GM19467 (cell line): ENCODE measurements around the gene HCFC2.

ENCODE experiments used
- ATAC-seq: cut with Tn5 transposase; IDR thresholded peaks from one replicate; pipeline ENCODE4 v1.9.1; 2021; ENCODE audit warnings: mild to moderate bottlenecking, moderate library complexity; ENCODE audit not compliant: unreplicated experiment

The HCFC2 gene

DNA sequence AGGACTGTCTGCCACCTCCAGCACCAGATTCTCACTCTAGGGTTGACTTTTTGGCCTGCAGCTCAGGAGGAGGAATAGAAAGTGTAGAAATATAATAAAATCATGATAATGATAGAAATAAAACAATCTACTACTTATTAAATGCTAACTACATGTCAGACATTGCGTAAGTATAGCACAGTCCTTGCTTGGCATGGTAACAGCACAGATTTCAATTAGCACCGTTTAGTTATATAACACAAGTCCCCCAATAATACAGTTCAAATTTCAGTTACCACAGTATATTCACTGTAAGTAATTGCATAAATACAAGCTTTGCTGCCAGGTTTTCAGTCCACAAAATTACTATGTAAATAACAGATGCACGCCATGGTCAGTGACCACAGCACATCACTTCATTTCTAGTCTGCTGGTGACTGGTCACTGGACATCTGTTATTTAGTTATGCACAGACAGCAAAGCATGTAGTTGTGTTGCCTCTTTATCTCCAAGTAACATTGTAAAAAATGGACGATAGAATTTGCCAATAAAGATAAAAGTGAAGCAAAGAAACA, 7.8 kb upstream of the HCFC2 start:
- ATAC-seq: no peak

DNA sequence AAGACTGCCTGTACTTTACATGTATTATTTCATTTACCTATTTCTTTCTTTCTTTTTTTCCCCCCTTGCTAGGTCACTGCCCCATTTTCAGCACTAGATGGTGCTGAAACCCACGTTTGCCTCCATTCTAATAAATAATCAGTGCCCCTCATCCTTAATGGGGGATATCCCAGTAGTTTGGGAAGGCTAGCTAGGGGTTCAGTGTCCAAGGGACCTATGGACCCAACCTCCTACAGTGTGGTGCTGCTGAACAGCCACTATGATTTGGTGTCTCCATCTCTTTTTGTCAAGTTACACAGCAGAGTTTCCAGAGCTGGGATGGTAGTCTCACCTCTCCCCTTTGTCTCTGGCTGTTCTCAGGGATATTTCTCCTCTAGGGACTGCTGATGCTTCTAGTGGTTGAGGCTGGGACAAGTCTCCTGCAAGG, 6.5 kb upstream of the HCFC2 start:
- ATAC-seq: no peak

DNA sequence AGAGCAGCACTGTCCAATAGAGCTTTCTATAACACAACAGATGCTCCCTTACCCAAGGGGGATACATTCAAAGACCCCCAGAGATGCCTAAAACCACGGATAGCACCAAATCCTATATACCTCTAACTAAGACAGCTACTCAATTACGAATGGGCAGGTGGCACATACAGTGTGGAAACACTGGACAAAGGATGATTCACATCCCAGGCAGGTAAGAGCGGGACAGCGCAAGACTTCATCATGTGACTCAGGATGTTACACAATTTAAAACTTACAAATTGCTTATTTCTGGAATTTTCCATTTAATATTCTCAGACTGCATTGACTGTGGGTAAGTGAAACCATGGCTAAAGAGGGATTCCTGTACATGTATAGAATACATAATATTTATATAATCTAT, 5.5 kb upstream of the HCFC2 start:
- no peak for ATAC-seq

DNA sequence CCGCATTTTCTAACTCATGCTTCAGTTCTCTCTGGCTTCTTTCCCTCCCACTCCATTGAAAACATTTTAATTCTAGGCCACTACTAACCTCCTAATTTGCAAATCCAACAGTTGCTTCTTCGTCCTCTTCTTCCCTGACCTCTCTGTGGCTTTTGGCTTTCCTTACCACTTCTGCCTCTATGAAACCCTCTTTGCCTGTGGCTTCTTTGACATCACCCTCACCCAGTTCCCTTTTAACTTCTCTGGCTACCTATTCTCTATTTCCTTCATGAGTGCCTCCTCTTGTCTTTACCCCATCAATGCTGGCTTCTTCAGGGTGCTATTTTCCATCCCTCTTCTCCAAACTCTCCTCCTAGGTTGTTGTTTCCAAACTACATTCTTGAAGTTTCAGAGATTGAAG, 4.4 kb upstream of the HCFC2 start:
- no peak for ATAC-seq

DNA sequence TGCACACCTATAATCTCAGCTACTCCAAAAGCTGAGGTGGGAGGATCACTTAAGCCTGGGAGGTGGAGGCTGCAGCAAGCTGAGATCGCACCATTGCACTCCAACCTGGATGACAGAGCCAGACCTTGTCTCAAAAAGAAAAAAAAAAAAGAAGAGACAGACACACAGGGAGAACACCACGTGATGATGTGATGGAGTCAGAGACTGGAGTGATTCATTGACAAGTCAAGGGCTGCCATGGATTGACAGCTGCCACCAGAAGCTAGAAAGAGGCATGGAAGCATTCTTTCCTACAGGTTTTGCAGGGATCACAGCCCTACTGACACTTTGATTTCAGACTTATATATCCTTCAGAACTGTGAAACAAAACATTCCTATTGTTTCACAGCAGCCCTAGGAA, 3.5 kb upstream of the HCFC2 start:
- ATAC-seq: no peak

DNA sequence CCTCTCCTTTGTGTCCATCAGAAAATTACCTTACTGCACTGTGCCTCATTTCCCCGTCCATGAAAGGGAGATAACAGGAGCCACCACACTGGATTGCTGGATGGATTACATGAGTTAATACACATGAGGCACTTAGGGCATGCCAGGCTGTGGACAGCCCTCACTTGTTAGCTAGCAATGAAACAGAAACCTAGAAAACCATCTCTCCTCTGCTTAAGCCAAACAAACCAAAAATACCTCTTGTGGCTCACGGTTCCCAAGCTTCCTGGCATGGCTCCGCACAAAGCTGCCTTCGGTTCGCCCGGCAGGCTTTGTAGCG, 660 bp upstream of the HCFC2 start:
- peak; percentile 9 for ATAC-seq

DNA sequence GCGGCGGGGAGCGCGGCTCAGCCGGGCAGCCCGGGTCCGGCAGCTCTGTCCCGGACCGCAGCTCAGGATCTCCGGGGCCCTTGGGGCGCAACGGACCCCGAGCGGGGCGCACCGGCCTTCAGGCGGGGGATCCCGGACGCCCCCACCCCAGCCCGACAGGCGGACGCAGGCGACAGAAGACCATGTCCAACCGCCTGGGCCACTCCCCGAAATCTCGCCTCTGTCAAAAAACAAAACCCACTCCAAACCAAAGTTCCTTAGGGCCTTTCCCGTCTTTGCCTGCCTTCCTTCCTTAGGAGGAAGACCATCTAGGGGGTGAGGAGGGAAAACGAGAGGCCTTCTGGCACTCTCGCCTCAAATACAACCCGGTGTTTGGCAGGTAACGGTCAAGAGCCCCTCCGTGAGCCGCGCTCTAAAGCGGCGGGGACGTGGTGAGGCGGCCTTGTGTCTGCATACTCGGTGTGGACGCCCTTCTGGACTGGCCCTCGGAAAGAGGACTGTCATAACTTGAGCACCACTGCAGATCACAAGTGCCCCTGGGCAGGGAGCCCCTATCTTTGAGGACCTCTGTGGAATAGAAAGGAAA, 604 bp downstream of the HCFC2 start:
- ATAC-seq: peak; percentile 4

DNA sequence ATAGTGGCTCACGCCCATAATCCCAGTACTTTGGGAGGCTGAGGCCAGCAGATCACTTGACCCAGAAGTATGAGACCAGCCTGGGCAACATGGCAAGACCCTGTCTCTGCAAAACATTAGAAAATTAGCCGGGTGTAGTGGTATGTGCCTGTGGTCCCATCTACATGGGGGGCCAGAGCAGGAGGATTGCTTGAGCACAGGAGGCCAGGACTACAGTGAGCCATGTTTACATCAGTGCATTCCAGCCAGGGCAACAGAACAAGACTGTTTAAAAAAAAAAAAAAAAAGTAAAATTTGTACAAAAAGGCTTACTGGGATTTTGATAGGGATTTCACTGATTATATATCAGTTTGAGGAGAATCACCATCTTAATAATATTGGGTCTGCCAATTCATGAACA, 7.8 kb downstream of the HCFC2 start:
- no peak for ATAC-seq

DNA sequence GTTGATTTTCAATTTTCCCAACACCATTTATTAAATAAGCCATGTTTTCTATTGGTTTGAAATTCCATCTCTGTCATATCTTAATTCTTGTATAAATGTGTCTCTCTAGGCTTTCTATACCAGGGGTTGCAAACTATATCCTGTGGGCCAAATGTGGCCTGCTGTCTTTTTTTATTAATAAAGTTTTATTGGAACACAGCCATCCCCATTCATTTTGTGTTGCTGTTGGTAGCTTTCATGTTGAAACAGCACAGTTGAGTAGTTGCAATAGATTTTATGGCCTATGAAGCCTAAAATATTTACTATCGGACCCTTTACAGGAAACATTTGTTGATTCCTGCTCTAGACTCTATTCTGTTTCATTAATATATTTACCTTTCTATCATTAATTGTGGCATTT, 9.4 kb downstream of the HCFC2 start:
- no peak for ATAC-seq

DNA sequence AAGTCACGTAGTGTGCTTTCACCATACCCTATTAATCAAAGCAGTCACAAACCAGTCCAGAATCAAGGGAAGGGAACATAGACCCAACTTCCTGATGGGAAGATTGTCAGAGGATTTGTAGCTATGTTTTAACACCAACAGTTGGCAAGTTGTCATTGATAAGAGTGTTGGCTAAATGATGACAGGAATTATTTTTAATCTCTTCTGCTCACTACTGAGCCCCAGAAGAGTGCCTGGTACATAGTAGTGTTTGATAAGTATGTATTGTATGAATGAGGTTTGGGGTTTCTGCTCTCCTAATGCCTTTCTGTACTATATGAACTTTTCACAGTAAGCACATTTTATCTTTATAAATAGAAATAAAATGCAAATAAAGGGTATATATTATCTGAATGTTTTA, 14.7 kb downstream of the HCFC2 start:
- no peak for ATAC-seq

DNA sequence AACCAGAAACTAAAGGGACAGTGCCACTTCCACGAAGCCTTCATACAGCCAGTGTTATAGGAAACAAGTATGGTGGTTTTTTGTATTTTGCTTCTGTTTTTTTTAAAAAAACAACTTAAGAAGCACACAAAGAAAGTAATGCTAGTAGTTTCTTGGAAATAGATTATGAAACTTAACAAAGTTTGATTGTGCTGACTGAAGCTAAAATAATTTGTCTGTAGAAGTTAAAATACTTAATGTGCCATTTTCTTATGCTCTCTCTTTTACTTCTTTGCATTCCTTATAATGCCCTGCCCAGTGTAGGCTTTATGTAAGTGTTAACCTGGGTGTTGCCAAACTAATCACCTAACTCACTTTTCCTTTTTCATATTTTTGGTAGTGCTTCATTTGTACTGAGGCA, 16.4 kb downstream of the HCFC2 start:
- ATAC-seq: no peak

DNA sequence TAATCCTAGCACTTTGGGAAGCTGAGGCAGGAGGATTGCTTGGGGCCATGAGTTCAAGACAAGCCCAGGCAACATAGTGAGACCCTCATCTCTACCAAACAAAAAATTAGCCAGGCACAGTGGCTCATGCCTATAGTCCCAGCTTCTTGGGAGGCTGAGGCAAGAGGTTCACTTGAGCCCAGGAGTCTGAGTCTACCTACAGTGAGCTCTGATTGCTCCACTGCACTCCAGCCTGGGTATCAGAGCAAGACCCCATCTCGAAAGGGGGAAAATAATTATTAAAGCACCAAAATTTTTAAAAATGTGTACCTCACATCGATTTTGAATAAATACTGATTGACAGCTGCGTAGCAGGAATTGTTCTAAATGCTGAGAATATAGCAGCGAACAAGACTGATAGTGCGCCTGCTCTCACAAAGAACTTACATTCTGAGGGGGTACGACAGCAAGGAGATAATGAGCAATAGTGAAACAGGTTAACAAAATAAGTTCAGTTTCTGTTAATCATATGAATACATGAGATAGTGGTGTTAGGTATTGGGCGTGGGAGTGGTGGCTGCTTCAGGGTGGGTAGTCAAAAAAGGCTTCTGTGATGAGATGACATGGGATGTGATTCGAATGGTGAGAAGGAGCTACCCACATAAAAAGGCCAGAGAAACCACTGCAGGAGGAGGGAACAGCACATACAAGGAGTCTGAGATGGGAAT, 19.6 kb downstream of the HCFC2 start:
- no peak for ATAC-seq

DNA sequence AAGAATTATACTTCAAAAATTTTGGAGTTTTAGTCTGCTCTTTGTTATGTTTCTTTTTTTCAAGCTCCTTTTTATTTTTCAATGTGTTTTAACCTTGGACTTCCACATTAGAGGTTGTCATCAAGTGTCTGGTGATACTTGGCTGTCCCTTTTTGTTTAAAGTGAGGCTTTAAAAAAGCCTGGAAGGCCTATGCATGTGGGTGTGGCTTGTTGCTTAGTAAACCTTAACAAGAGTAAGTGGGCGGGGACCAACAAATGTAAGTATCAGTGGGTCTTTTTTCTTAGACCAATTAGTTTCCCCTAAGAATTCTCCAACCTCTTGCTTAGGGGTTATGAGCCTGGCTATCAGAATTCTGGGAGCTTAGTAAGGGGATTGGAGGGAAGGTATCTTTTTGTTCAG, 26.4 kb downstream of the HCFC2 start:
- ATAC-seq: no peak

DNA sequence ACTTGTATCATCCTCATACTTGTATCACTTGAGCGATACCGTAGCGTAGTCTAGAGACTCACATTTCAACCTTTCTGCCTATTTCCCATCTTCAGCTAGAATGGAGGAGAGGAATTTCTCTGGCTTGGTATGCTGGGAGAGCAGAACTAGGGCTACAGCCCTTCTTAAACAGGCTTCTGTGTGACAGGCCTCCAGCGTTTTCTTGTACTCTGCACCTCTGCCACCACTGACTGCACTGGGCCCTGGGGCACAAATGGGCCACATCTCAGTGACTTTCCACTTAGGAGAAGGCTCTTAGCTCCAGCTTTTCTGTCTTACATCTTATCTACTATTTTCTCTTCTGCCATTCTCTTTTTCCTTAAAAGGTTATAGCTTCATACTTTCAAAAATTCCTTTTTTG, 26.8 kb downstream of the HCFC2 start:
- ATAC-seq: no peak

DNA sequence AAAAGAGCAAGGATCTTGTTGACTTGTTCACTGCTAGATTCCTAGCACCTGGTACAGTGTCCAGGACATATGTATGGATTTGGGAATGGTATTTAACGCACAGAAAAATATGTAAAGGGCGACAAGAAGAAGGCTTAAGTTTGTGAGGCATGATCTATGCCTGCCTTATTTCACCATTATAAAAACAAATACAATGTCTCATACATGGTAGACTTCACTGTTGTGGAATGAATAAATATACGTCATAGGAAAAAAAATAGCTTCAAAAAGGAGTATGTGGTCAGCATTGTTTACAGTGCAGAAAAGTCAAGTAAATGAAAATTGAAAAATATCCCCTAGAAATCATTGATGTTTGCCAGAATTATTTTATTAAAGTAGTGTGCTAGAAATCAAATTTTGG, 30.0 kb downstream of the HCFC2 start:
- ATAC-seq: no peak

DNA sequence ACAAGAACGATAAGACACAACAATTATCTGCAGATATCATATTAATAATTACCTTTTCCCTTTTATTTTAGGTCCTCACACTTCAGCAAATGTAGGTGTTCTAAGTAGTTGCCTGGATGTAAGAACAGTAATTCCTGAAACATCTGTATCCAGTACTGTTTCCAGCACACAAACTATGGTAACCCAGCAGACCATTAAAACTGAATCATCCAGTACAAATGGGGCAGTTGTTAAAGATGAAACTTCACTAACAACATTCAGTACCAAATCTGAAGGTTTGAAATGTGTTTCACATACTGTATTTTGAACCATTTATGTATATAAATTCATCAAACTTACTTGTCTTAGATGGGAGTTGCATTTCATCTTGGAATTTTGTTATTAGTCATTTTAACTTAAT, 31.0 kb downstream of the HCFC2 start:
- ATAC-seq: no peak

DNA sequence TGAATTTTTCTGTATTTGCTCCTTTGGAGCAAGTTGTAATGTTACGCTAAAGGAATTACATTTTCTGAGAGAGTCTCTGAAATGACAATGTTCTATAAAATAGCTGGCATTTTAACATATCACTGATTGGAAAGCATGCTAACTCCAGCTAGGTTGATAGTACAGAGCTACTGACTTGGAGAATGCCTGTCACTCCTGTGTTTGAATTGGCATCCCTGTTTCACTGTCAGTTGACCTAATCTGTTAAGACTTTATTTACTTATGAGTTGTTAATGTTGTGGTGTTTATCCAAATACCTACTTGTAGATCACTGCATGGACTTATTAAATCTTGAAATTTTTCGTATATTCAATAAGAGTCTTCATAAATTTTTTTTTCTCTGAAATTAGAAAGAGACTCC, 33.6 kb downstream of the HCFC2 start:
- ATAC-seq: no peak

DNA sequence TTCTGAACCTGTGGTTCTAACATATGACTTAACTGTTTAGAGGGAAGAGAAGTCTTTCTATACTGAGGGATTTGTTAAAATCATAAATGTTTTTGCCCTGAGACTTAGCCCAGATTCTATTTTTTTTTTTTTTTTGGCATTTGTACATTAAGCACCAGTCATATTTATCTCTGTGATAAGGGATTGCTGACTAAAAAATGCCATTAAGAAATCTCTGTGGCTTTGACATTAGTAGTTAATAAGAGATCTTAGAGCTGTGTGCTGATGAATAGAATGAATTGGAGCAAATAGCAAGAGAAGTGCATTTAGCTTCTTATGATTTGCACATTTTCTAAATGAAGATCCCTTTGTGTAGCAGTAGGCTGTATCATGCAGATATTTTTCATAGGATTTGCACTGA, 41.1 kb downstream of the HCFC2 start:
- no peak for ATAC-seq

DNA sequence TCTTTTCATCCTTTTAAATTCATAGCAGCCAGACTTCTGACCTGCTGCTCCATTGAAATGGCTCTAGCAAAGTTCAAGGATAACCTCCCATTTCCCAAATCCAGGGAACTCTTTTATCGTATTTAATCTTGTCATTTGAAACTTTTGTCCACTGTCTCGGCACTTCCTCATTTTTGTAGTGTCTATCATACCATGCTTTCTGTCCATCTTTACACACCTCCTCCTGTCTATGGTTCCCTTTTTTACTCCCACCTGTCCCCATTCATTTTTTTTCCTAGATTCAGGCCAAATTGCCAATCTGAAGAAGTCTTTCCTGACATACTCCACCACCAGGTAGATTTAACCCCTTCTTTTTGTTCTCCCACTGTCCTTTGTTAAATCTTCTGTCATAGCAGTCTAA, 42.6 kb downstream of the HCFC2 start:
- no peak for ATAC-seq

DNA sequence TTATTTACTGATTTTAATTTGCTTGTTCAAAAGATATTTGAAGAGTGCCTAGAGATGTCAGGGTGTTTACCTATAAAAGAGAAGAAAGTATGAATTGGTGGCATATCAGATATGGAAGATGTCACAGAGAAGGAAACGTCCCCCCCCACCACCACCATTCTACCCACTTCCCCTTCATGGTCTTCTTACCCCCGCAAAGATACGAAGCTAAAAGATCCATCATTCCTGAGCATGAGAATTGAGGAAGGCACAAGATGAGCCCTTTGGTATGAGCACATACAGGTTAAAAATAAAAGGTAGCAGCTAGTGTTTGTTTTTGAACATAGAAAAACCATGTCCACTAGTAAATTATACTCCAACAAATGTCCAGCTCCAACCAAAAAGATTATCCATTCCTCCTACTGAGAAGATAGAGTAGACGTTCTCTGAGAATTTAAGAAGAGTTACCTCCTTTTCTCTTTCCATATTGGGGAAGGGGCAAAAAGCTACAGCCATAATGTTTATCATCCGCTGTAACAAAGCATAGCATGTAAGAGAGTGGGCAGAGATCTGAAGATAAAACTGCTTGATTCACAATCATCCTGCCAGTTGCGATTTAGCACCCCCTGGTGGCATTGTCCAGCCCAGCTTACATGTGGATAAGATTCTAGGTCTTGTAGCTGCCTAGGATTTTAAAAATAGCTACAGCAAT, 44.6 kb downstream of the HCFC2 start:
- no peak for ATAC-seq

DNA sequence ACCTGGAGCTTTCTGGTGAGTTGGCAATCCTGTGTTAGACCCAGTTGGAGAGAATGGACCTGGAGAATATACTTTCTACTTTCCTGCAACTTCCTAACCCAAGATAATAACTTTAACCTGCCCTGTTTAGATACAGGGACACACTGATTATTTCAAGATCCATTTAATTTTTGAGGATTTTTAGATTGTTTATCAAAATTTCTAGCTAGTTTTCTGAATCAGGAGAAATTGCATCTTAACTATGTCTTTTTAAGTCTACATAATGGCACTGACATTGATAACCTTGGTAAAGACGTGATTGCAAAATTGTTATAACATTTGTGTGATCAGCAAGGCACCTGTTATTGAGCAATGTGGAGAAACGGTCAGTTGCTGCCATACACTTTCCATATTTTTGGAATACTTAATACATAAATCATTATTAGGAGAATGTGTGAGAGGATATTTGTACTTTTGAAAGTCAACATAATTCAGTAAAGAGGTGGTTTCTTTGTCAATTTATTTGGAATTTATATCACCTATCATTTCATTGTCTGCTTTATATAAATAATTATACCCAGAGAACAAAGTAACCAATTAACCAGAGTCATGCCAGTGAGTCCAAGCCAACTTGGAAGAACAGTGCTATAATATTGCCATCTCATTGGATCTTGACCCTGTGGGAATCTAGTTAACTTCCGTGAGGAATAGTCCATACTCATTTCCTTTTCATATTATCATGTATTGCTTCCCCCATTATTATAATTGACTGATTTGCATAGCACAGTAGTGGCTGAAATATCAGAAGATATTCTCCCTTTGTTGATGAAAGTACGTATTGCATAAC, 45.3 kb downstream of the HCFC2 start:
- ATAC-seq: no peak
